Large intestine (tissue), 3 donors: ENCODE measurements around the gene AUTS2. TPM values are rescaled to one million over a fixed set of nuclear protein-coding genes. Genes with fewer than 3 reads are reported as not detected.

Experiments used
- DNase-seq, 2 donors: peaks; one replicate each; pipeline versions ENCODE4 v3.0.0 to v3.0.0-alpha.2; 2013
- H3K27ac ChIP-seq: one replicate; pipeline ENCODE4 v1.5.1; 2013; ENCODE audit warnings: low read length
- H3K27me3 ChIP-seq: 2 replicates; pipeline ENCODE4 v1.6.1; 2013; ENCODE audit warnings: low read length; ENCODE audit not compliant: control insufficient read depth, insufficient read depth
- H3K36me3 ChIP-seq: 2 replicates; pipeline ENCODE4 v1.6.1; 2013; ENCODE audit warnings: low read length; ENCODE audit not compliant: control insufficient read depth, insufficient read depth
- H3K4me1 ChIP-seq: one replicate; pipeline ENCODE4 v1.6.1; 2013; ENCODE audit warnings: low read length; ENCODE audit not compliant: control insufficient read depth, insufficient read depth
- H3K4me3 ChIP-seq: one replicate; pipeline ENCODE4 v1.5.1; 2013; ENCODE audit warnings: low read length
- H3K9me3 ChIP-seq: one replicate; pipeline ENCODE4 v1.6.1; 2013; ENCODE audit warnings: mild to moderate bottlenecking, low read depth, low read length, moderate library complexity; ENCODE audit not compliant: control insufficient read depth
- WGBS: methylation state at CpG from one replicate; pipeline ENCODE4 v1.1.5; 2013; ENCODE audit warnings: low lambda C conversion rate; ENCODE audit not compliant: insufficient coverage; 5-methylcytosine and 5-hydroxymethylcytosine counted together
- polyA plus RNA-seq: library from polyadenylated mRNA; unstranded; fragments of 120-200 nt; gene quantifications from one replicate; pipeline ENCODE4 v1.2.1, GENCODE V29; 2013

Gene AUTS2
- polyA plus RNA-seq, 1 donor = 51.3 TPM

- Histone ChIP-seq H3K4me1 (no peaks in the 10 kb centered on the region), H3K36me3 (no peaks in the 10 kb centered on the region), H3K4me3 (no peak overlapping the region), H3K27me3 (no peaks in the 10 kb centered on the region), H3K27ac (no peak overlapping the region), H3K9me3 (no peaks in the 10 kb centered on the region)
- no peak for DNase-seq
- WGBS = no CpG with 5 or more reads among the region's 2 CpGs
Observed at GRCh38 chr7:70556761-70557160, 958.5 kb downstream of the AUTS2 start.

GRCh38 chr7:70557338-70557737 lies 959.1 kb downstream of the AUTS2 start:
- no peaks in the 10 kb centered on the region for H3K4me1 ChIP-seq
- H3K27ac ChIP-seq = no peak overlapping the region
- no peaks in the 10 kb centered on the region for H3K27me3 ChIP-seq
- H3K36me3 ChIP-seq = no peaks in the 10 kb centered on the region
- no peak for DNase-seq
- H3K4me3 ChIP-seq = no peak overlapping the region
- no peaks in the 10 kb centered on the region for H3K9me3 ChIP-seq
- WGBS = no CpG with 5 or more reads among the region's 4 CpGs

GRCh38 chr7:70559815-70560214 lies 961.5 kb downstream of the AUTS2 start:
- Histone ChIP-seq H3K9me3 (no peaks in the 10 kb centered on the region), H3K36me3 (no peaks in the 10 kb centered on the region), H3K4me1 (no peaks in the 10 kb centered on the region), H3K27ac (no peak overlapping the region), H3K27me3 (no peaks in the 10 kb centered on the region), H3K4me3 (no peak overlapping the region)
- DNase-seq = no peak
- 100% methylated on average over 2 of the region's 5 CpGs for WGBS

GRCh38 chr7:70563960-70564359 lies 965.7 kb downstream of the AUTS2 start:
- no peak for DNase-seq
- no peak overlapping the region for H3K4me3 ChIP-seq
- H3K9me3 ChIP-seq = no peaks in the 10 kb centered on the region
- H3K4me1 ChIP-seq = no peaks in the 10 kb centered on the region
- 100% methylated on average over 1 of the region's 2 CpGs for WGBS
- H3K36me3 ChIP-seq = no peaks in the 10 kb centered on the region
- no peak overlapping the region for H3K27ac ChIP-seq
- no peaks in the 10 kb centered on the region for H3K27me3 ChIP-seq

- Histone ChIP-seq H3K27me3 (no peaks in the 10 kb centered on the region), H3K9me3 (no peaks in the 10 kb centered on the region), H3K27ac (no peak overlapping the region), H3K4me1 (peaks cover 5% of the 10 kb centered on the region), H3K36me3 (no peaks in the 10 kb centered on the region), H3K4me3 (no peak overlapping the region)
- no peak for DNase-seq
- WGBS = 58% methylated on average over 2 of the region's 4 CpGs
Observed at GRCh38 chr7:70565721-70566370, 967.6 kb downstream of the AUTS2 start.

- H3K4me3 ChIP-seq = no peak overlapping the region
- H3K27me3 ChIP-seq = no peaks in the 10 kb centered on the region
- H3K9me3 ChIP-seq = no peaks in the 10 kb centered on the region
- WGBS = 40% methylated on average over 1 of the region's 3 CpGs
- H3K36me3 ChIP-seq = no peaks in the 10 kb centered on the region
- no peak for DNase-seq
- peaks cover 13% of the 10 kb centered on the region for H3K4me1 ChIP-seq
- H3K27ac ChIP-seq = no peak overlapping the region
Observed at GRCh38 chr7:70566671-70567070, 968.4 kb downstream of the AUTS2 start.

GRCh38 chr7:70568674-70569334 lies 970.5 kb downstream of the AUTS2 start:
- WGBS = no CpG with 5 or more reads among the region's 8 CpGs
- Histone ChIP-seq H3K4me3 (no peak overlapping the region), H3K27me3 (no peaks in the 10 kb centered on the region), H3K4me1 (peaks cover 17% of the 10 kb centered on the region), H3K9me3 (no peaks in the 10 kb centered on the region), H3K27ac (no peak overlapping the region), H3K36me3 (no peaks in the 10 kb centered on the region)
- DNase-seq = peak in 1 of 2 donors; percentile 24

GRCh38 chr7:70569335-70569819 lies 971.1 kb downstream of the AUTS2 start:
- H3K27ac ChIP-seq = no peak overlapping the region
- no peak for DNase-seq
- H3K27me3 ChIP-seq = no peaks in the 10 kb centered on the region
- peaks cover 17% of the 10 kb centered on the region for H3K4me1 ChIP-seq
- H3K36me3 ChIP-seq = no peaks in the 10 kb centered on the region
- WGBS = 80% methylated on average over 1 of the region's 4 CpGs
- no peaks in the 10 kb centered on the region for H3K9me3 ChIP-seq
- H3K4me3 ChIP-seq = no peak overlapping the region

- Histone ChIP-seq H3K27me3 (no peaks in the 10 kb centered on the region), H3K4me3 (no peak overlapping the region), H3K4me1 (peaks cover 17% of the 10 kb centered on the region), H3K36me3 (no peaks in the 10 kb centered on the region), H3K27ac (no peak overlapping the region), H3K9me3 (no peaks in the 10 kb centered on the region)
- no peak for DNase-seq
- no CpG with 5 or more reads among the region's 4 CpGs for WGBS
Observed at GRCh38 chr7:70570029-70570428, 971.8 kb downstream of the AUTS2 start.

- no peaks in the 10 kb centered on the region for H3K36me3 ChIP-seq
- no peak overlapping the region for H3K4me3 ChIP-seq
- H3K27ac ChIP-seq = peak overlapping the region; percentile 73
- H3K9me3 ChIP-seq = no peaks in the 10 kb centered on the region
- WGBS = no CpG with 5 or more reads among the region's 3 CpGs
- no peaks in the 10 kb centered on the region for H3K27me3 ChIP-seq
- no peak for DNase-seq
- peaks cover 17% of the 10 kb centered on the region for H3K4me1 ChIP-seq
Observed at GRCh38 chr7:70570961-70571360, 972.7 kb downstream of the AUTS2 start.
